Skeletal muscle satellite cell (primary cell): ENCODE data around the gene FBXO9.

Experiments used
- H3K27me3 ChIP-seq: 2 replicates; pipeline ENCODE4 v1.7.0; 2013; ENCODE audit warnings: low read length; ENCODE audit not compliant: control insufficient read depth, insufficient read depth
- H3K36me3 ChIP-seq: 2 replicates; pipeline ENCODE4 v1.7.0; 2013; ENCODE audit warnings: mild to moderate bottlenecking, control low read depth, low read length; ENCODE audit not compliant: insufficient read depth
- H3K4me1 ChIP-seq: 2 replicates; pipeline ENCODE4 v1.7.0; 2013; ENCODE audit warnings: low read length; ENCODE audit not compliant: control insufficient read depth, insufficient read depth
- H3K4me2 ChIP-seq: 2 replicates; pipeline ENCODE4 v1.7.0; 2013; ENCODE audit warnings: mild to moderate bottlenecking, low read length
- H3K4me3 ChIP-seq: 2 replicates; pipeline ENCODE4 v1.7.0; 2013; ENCODE audit warnings: low read length
- H3K9ac ChIP-seq: 2 replicates; pipeline ENCODE4 v1.7.0; 2013; ENCODE audit warnings: mild to moderate bottlenecking, low read depth, low read length, moderate library complexity
- H3K9me3 ChIP-seq: replicated peaks from 2 replicates; pipeline ENCODE4 v1.7.0; 2013; ENCODE audit warnings: mild to moderate bottlenecking, control low read depth, low read length

Gene FBXO9

DNA sequence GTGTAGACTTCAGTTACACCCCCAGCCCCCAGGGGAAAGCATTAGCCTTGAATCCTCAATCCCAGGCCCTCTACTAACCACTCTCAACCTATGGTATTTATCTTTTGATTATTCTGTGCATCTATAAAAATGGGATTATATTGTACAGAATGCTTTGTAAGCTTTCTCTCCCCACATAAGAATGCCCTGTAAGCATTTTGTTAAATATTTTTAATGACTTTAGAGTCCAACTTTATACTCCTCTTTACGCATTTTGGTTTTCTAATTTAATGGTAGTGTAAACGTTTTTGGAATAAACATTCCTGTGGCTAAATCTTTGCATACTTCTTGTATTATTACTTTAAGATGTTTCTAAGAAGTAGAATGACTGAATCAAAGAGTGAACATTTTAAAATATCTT, 35.4 kb downstream of the FBXO9 start:
- H3K9ac ChIP-seq, result no peak overlapping the region
- H3K4me3 ChIP-seq, result no peak overlapping the region
- H3K4me1 ChIP-seq, result no peaks in the 10 kb centered on the region
- no peaks in the 10 kb centered on the region for H3K27me3 ChIP-seq
- no peaks in the 10 kb centered on the region for H3K9me3 ChIP-seq
- no peak overlapping the region for H3K4me2 ChIP-seq
- peaks cover 58% of the 10 kb centered on the region for H3K36me3 ChIP-seq

DNA sequence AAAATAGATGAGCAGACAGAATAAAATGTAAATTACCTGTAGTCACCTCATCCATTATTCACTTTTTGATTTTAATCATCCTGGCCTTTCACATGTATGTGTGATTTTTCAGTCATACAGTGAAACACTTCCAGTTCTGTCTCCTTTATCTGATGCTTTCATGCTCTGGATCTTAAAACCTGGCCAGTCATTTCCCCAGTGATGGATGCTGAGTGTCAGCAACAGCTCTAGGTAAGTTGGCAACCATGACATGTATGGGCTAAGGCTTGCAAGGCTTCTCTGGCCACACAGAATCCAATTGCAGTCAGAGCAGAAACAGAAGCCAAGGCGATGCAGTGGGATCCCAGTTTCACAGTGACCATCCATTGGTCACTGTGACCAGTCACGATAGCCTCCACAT, 35.8 kb downstream of the FBXO9 start:
- H3K36me3 ChIP-seq, result peaks cover 54% of the 10 kb centered on the region
- H3K4me1 ChIP-seq, result no peaks in the 10 kb centered on the region
- no peak overlapping the region for H3K4me3 ChIP-seq
- no peak overlapping the region for H3K4me2 ChIP-seq
- no peaks in the 10 kb centered on the region for H3K9me3 ChIP-seq
- no peaks in the 10 kb centered on the region for H3K27me3 ChIP-seq
- H3K9ac ChIP-seq, result no peak overlapping the region

GRCh38 chr6:53103993-53104675, 38.9 kb downstream of the FBXO9 start:
- peaks cover 5% of the 10 kb centered on the region for H3K4me1 ChIP-seq
- H3K9me3 ChIP-seq, result no peaks in the 10 kb centered on the region
- H3K36me3 ChIP-seq, result peaks cover 26% of the 10 kb centered on the region
- H3K4me3 ChIP-seq, result no peak overlapping the region
- no peak overlapping the region for H3K9ac ChIP-seq
- no peak overlapping the region for H3K4me2 ChIP-seq
- H3K27me3 ChIP-seq, result no peaks in the 10 kb centered on the region

DNA sequence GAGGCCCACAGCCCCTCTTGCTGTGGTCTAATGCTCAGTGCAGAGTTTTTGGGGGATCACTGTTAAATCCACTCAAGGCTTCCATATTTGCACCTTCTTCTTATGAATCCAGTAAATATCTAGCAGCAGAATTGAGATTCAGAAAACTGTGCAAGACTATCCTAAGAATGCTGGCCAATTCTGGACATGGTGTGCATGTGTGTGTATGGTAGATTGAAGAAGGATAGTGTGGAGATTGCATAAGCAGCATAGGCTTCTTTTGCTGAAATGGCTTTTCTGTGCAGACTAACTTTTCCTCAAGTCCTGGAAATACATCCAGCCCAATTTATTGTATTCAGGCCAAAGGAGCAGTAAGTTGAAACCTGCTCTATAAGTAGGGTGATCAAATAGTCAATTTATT, 39.7 kb downstream of the FBXO9 start:
- Histone ChIP-seq H3K27me3 (no peaks in the 10 kb centered on the region), H3K4me3 (no peak overlapping the region), H3K9ac (no peak overlapping the region), H3K4me2 (no peak overlapping the region), H3K9me3 (no peaks in the 10 kb centered on the region), H3K4me1 (peaks cover 5% of the 10 kb centered on the region), H3K36me3 (peaks cover 21% of the 10 kb centered on the region)

DNA sequence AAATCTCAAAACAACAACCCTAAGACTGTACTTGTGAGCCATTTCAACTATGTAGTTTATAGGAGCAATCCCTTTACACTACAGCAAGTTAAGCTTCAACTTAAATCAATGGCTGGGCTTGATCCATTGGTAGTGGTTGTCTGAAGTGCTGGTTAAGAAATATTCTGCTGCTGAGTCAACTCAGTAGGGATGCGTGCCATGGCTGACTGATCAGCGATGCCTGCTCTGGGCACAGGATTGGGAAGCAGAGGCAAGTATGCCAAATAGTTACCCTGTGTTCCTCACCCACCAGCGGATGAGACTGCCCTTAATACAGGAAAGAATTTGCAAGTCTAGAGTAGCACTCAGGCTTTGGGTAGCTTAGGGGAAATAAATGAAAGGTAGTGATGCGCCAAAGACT, 41.9 kb downstream of the FBXO9 start:
- Histone ChIP-seq H3K4me3 (no peak overlapping the region), H3K36me3 (peaks cover 6% of the 10 kb centered on the region), H3K4me2 (no peak overlapping the region), H3K9me3 (no peaks in the 10 kb centered on the region), H3K4me1 (peaks cover 5% of the 10 kb centered on the region), H3K27me3 (no peaks in the 10 kb centered on the region), H3K9ac (no peak overlapping the region)

GRCh38 chr6:53109612-53110011, 44.4 kb downstream of the FBXO9 start:
- H3K4me1 ChIP-seq, result peaks cover 5% of the 10 kb centered on the region
- H3K4me3 ChIP-seq, result no peak overlapping the region
- H3K27me3 ChIP-seq, result no peaks in the 10 kb centered on the region
- H3K36me3 ChIP-seq, result no peaks in the 10 kb centered on the region
- H3K9me3 ChIP-seq, result no peaks in the 10 kb centered on the region
- H3K9ac ChIP-seq, result no peak overlapping the region
- H3K4me2 ChIP-seq, result no peak overlapping the region

DNA sequence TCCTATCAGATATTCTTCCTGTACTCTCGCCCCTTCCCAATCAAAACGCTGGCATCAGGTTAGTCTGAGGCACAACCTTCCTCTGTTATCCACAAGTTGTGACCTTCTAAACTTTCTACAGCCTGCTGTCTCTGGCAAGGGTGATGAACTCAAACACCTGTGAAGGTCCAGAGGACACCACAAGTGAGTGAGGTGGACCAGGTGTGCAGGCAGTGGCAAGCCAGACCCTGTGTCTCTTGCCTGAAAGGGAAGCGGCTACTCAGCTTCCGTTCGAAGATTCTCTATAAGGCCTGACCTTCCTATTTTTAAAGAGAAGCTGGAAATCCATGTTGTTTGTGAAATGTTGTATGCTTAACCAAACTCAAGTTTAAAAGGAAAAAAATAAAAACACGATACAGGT, 46.7 kb downstream of the FBXO9 start:
- H3K4me1 ChIP-seq, result peaks cover 2% of the 10 kb centered on the region
- H3K4me2 ChIP-seq, result no peak overlapping the region
- H3K9ac ChIP-seq, result no peak overlapping the region
- H3K4me3 ChIP-seq, result no peak overlapping the region
- H3K9me3 ChIP-seq, result no peaks in the 10 kb centered on the region
- H3K36me3 ChIP-seq, result no peaks in the 10 kb centered on the region
- H3K27me3 ChIP-seq, result no peaks in the 10 kb centered on the region

DNA sequence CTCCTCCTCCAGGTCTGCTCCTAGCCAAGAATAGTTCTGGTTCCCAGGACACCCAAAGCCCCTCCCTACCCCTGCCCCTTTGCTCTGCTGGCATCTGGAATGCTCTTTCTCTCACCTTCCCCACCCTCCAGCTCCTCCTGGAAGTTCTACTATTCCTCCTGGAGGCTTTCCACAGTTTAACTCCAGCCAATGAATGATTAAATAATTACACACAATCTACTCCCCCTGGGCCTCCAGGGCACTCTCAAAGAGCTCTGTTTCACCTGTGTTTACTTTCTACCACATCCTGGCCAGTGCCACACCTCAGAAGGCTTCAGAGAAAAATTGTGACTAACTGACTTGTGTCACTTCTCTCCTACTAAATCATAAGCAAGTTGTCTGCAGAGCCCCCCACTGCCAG, 47.2 kb downstream of the FBXO9 start:
- Histone ChIP-seq H3K27me3 (no peaks in the 10 kb centered on the region), H3K4me2 (no peak overlapping the region), H3K9ac (no peak overlapping the region), H3K9me3 (no peaks in the 10 kb centered on the region), H3K36me3 (no peaks in the 10 kb centered on the region), H3K4me3 (no peak overlapping the region), H3K4me1 (no peaks in the 10 kb centered on the region)

DNA sequence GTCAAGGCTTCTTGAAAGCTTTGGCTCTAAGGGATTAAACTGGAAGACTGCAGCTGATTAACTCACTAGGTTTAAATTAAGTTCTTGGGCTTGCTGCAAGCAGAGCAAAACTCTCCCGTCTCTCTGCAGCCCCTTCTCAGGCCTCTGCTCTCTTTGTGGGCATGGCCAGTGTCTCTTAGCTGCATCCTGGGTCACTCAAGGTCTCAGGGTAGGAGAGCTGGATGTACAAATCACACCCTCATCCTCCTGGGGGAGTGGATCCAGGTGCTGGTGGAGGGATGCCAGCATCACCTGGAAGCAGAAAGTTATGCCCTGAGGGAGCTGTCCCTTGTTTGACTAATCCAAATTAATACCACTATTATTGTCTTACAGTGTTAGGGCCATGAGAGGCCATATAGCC, 47.7 kb downstream of the FBXO9 start:
- H3K4me1 ChIP-seq, result no peaks in the 10 kb centered on the region
- H3K27me3 ChIP-seq, result no peaks in the 10 kb centered on the region
- no peak overlapping the region for H3K9ac ChIP-seq
- no peak overlapping the region for H3K4me3 ChIP-seq
- no peak overlapping the region for H3K4me2 ChIP-seq
- no peaks in the 10 kb centered on the region for H3K9me3 ChIP-seq
- H3K36me3 ChIP-seq, result no peaks in the 10 kb centered on the region

- no peak overlapping the region for H3K9ac ChIP-seq
- no peak overlapping the region for H3K4me3 ChIP-seq
- H3K4me1 ChIP-seq, result no peaks in the 10 kb centered on the region
- H3K9me3 ChIP-seq, result no peaks in the 10 kb centered on the region
- no peak overlapping the region for H3K4me2 ChIP-seq
- H3K36me3 ChIP-seq, result no peaks in the 10 kb centered on the region
- H3K27me3 ChIP-seq, result no peaks in the 10 kb centered on the region
These were observed 48.5 kb downstream of the FBXO9 start for GRCh38 chr6:53113742-53114141.

- Histone ChIP-seq H3K4me1 (peaks cover 10% of the 10 kb centered on the region), H3K9ac (no peak overlapping the region), H3K36me3 (no peaks in the 10 kb centered on the region), H3K27me3 (no peaks in the 10 kb centered on the region), H3K4me2 (no peak overlapping the region), H3K9me3 (no peaks in the 10 kb centered on the region), H3K4me3 (no peak overlapping the region)
These were observed 49.9 kb downstream of the FBXO9 start for GRCh38 chr6:53115113-53115512.

DNA sequence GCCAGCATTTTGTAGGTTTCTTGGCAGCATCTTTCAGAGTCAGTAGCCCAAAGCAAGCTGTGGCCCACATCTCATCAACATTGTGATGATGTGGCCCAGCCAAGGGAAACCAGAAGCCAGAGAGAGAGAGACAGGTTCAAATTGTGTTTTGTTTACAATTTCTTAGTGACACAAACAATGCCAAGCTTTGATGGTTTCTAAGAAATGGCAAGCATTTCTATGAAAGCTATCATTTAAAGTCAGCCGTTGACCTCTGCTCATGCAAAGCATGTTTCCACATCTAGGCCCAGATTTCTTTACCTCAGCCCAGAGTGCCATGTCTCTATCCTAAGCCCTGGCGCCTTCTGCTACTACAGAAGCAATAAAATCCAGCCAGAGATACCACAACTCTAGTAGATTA, 50.5 kb downstream of the FBXO9 start:
- peaks cover 10% of the 10 kb centered on the region for H3K4me1 ChIP-seq
- H3K9ac ChIP-seq, result no peak overlapping the region
- H3K36me3 ChIP-seq, result no peaks in the 10 kb centered on the region
- no peaks in the 10 kb centered on the region for H3K27me3 ChIP-seq
- no peak overlapping the region for H3K4me3 ChIP-seq
- no peaks in the 10 kb centered on the region for H3K9me3 ChIP-seq
- H3K4me2 ChIP-seq, result no peak overlapping the region
